GM23338 (cell line): ENCODE results near the gene DNAJC6. TPM values are rescaled to one million over a fixed set of nuclear protein-coding genes. Genes with fewer than 3 reads are reported as not detected.

Experiments
- ATAC-seq: fragments of 200-7000 bp; cut with Tn5 transposase; 3 replicates; pipeline ENCODE4 v1.9.1; 2020
- DNase-seq: peaks from one replicate; pipeline ENCODE4 v3.0.0-alpha.2; 2015; ENCODE audit warnings: low spot score
- H2AFZ ChIP-seq: fragments of 200-600 bp; sonication (generic); 2 replicates; pipeline ENCODE4 v1.8.0; 2016; ENCODE audit warnings: antibody characterized with exemption, mild to moderate bottlenecking, moderate library complexity
- H3F3A ChIP-seq: fragments of 200-600 bp; sonication (generic); replicated peaks from 2 replicates; pipeline ENCODE4 v1.8.0; 2017; ENCODE audit warnings: antibody characterized with exemption, mixed run types, low read depth
- H3K27ac ChIP-seq: fragments of 200-600 bp; sonication (generic); 2 replicates; pipeline ENCODE4 v1.6.1; 2016; ENCODE audit warnings: low read depth
- H3K27me3 ChIP-seq: fragments of 200-600 bp; sonication (generic); 2 replicates; pipeline ENCODE4 v1.8.0; 2016; ENCODE audit warnings: mild to moderate bottlenecking, mixed run types, moderate library complexity; ENCODE audit not compliant: insufficient read depth
- H3K36me3 ChIP-seq: fragments of 200-600 bp; sonication (generic); 2 replicates; pipeline ENCODE4 v1.8.0; 2016; ENCODE audit warnings: mild to moderate bottlenecking; ENCODE audit not compliant: insufficient read depth
- H3K4me1 ChIP-seq: fragments of 200-600 bp; sonication (generic); 2 replicates; pipeline ENCODE4 v1.8.0; 2016; ENCODE audit warnings: mild to moderate bottlenecking, moderate library complexity; ENCODE audit not compliant: insufficient read depth
- H3K4me2 ChIP-seq: fragments of 200-600 bp; sonication (generic); 2 replicates; pipeline ENCODE4 v1.7.1; 2017; ENCODE audit warnings: mixed run types
- H3K4me3 ChIP-seq: fragments of 200-600 bp; sonication (generic); 2 replicates; pipeline ENCODE4 v1.6.1; 2016; ENCODE audit warnings: mixed run types
- H3K79me2 ChIP-seq: fragments of 200-600 bp; sonication (generic); replicated peaks from 2 replicates; pipeline ENCODE4 v1.8.0; 2017; ENCODE audit warnings: mild to moderate bottlenecking; ENCODE audit not compliant: insufficient read depth
- H3K9me2 ChIP-seq: fragments of 200-600 bp; sonication (generic); 2 replicates; pipeline ENCODE4 v1.8.0; 2017; ENCODE audit not compliant: insufficient read depth
- H4K20me1 ChIP-seq: fragments of 200-600 bp; sonication (generic); replicated peaks from 2 replicates; pipeline ENCODE4 v1.8.0; 2017; ENCODE audit warnings: mild to moderate bottlenecking; ENCODE audit not compliant: insufficient read depth
- H3K27ac Mint-ChIP-seq: 2 replicates; pipeline ENCODE4 v1.8.0; 2020; ENCODE audit warnings: inconsistent platforms, mild to moderate bottlenecking, moderate library complexity, mixed read lengths
- H3K27me3 Mint-ChIP-seq: 3 replicates; pipeline ENCODE4 v1.8.0; 2022; ENCODE audit warnings: low read depth, mild to moderate bottlenecking, moderate library complexity, mixed read lengths, inconsistent platforms; ENCODE audit not compliant: insufficient read depth, poor library complexity
- H3K36me3 Mint-ChIP-seq: 3 replicates; pipeline ENCODE4 v1.8.0; 2021; ENCODE audit warnings: low read depth, mild to moderate bottlenecking, inconsistent platforms, moderate library complexity, mixed read lengths
- H3K4me1 Mint-ChIP-seq: 3 replicates; pipeline ENCODE4 v1.8.0; 2020; ENCODE audit warnings: mild to moderate bottlenecking, inconsistent platforms, mixed read lengths
- H3K4me3 Mint-ChIP-seq: 3 replicates; pipeline ENCODE4 v1.8.0; 2021; ENCODE audit warnings: moderate library complexity, mild to moderate bottlenecking, inconsistent platforms, mixed read lengths
- H3K9me3 Mint-ChIP-seq: 3 replicates; pipeline ENCODE4 v1.8.0; 2020; ENCODE audit warnings: moderate library complexity, mild to moderate bottlenecking, inconsistent platforms, mixed read lengths
- CREB1 ChIP-seq: fragments of 250-450 bp; sonication (Bioruptor Pico); IDR thresholded peaks from 2 replicates; pipeline ENCODE4 v1.5.0; 2020; ENCODE audit warnings: low read depth, mild to moderate bottlenecking, moderate library complexity
- CTCF ChIP-seq, 2 experiments: fragments of 200-600 bp in 1 of 2; sonication (generic) in 1 of 2; conservative IDR thresholded peaks; 2 replicates each; pipeline versions ENCODE4 v1.5.1 to v1.6.1; 2016 to 2017; ENCODE audit warnings: antibody characterized with exemption in 2 of 2, low read depth in 2 of 2, mild to moderate bottlenecking in 2 of 2, moderate library complexity in 1 of 2
- ETS1 ChIP-seq: IDR thresholded peaks from 2 replicates; pipeline ENCODE4 v1.6.1; 2016; ENCODE audit warnings: antibody characterized with exemption
- EZH2 ChIP-seq: fragments of 200-600 bp; sonication (generic); IDR thresholded peaks from one replicate; pipeline ENCODE4 v1.8.0; 2017; ENCODE audit warnings: antibody characterized with exemption, mild to moderate bottlenecking, low read depth; ENCODE audit not compliant: unreplicated experiment
- EZH2phosphoT487 ChIP-seq: fragments of 200-600 bp; sonication (generic); IDR thresholded peaks from one replicate; pipeline ENCODE4 v1.8.1; 2018; ENCODE audit warnings: antibody characterized with exemption; ENCODE audit not compliant: unreplicated experiment
- JUNB ChIP-seq: IDR thresholded peaks from one replicate; pipeline ENCODE4 v1.6.1; 2016; ENCODE audit warnings: antibody characterized with exemption; ENCODE audit not compliant: unreplicated experiment
- NANOG ChIP-seq: IDR thresholded peaks from 2 replicates; pipeline ENCODE4 v1.6.1; 2016; ENCODE audit warnings: antibody characterized with exemption, borderline replicate concordance
- REST ChIP-seq: IDR thresholded peaks from one replicate; pipeline ENCODE4 v1.6.1; 2018; ENCODE audit warnings: antibody characterized with exemption; ENCODE audit not compliant: unreplicated experiment
- STAT1 ChIP-seq: IDR thresholded peaks from one replicate; pipeline ENCODE4 v1.6.1; 2016; ENCODE audit warnings: antibody characterized with exemption; ENCODE audit not compliant: unreplicated experiment
- ZNF114 ChIP-seq: fragments of 250-450 bp; sonication (Bioruptor Pico); IDR thresholded peaks from 2 replicates; pipeline ENCODE4 v1.5.0; 2020; ENCODE audit warnings: mild to moderate bottlenecking, moderate library complexity
- polyA plus RNA-seq: library from polyadenylated mRNA; unstranded; fragments of >200 nt; fragmentation: Nextera tagmentation; extraction: Ambion mirVana; gene quantifications from 2 replicates; pipeline ENCODE4 v1.2.1, GENCODE V29; 2016
- total RNA-seq: library from RNA; depleted of rRNA; stranded (reverse); fragments of >200 nt; shearing (Covaris generic); gene quantifications from 2 replicates; pipeline ENCODE4 v1.2.3, GENCODE V29; 2014

Gene DNAJC6
- total and polyA plus RNA-seq, 2 experiments from 2014 or later, result 2.4 to 7.4 TPM

GRCh38 chr1:65440322-65440900 lies 131.1 kb downstream of the DNAJC6 start:
- no peak overlapping the region for H3K27ac Mint-ChIP-seq
- no peaks in the 10 kb centered on the region for H3F3A ChIP-seq
- H3K4me3 Mint-ChIP-seq, result no peak overlapping the region
- H3K27ac ChIP-seq, result no peak overlapping the region
- peaks cover 38% of the 10 kb centered on the region for H3K4me1 Mint-ChIP-seq
- ATAC-seq (no peak), DNase-seq (no peak)
- H3K9me2 ChIP-seq, result no peaks in the 10 kb centered on the region
- H2AFZ ChIP-seq, result no peak overlapping the region
- no peak overlapping the region for H3K4me3 ChIP-seq
- no peaks in the 10 kb centered on the region for H3K27me3 ChIP-seq
- no peaks in the 10 kb centered on the region for H3K36me3 ChIP-seq
- peaks cover 2% of the 10 kb centered on the region for H3K27me3 Mint-ChIP-seq
- H4K20me1 ChIP-seq, result no peaks in the 10 kb centered on the region
- peaks cover 24% of the 10 kb centered on the region for H3K4me1 ChIP-seq
- H3K79me2 ChIP-seq, result no peaks in the 10 kb centered on the region
- no peak for TF ChIP-seq CREB1
- peaks cover 19% of the 10 kb centered on the region for H3K9me3 Mint-ChIP-seq
- H3K36me3 Mint-ChIP-seq, result peaks cover 17% of the 10 kb centered on the region; the same call in 2 of the 3 replicates
- H3K4me2 ChIP-seq, result no peak overlapping the region

- H3K4me3 ChIP-seq, result no peak overlapping the region
- DNase-seq (no peak), ATAC-seq (no peak)
- H3K36me3 Mint-ChIP-seq, result peaks cover 17% of the 10 kb centered on the region; the same call in 2 of the 3 replicates
- H3K4me3 Mint-ChIP-seq, result no peak overlapping the region
- no peak overlapping the region for H2AFZ ChIP-seq
- peaks cover 24% of the 10 kb centered on the region for H3K4me1 ChIP-seq
- no peak overlapping the region; the same call in 1 of the 2 replicates for H3K4me2 ChIP-seq
- peaks cover 19% of the 10 kb centered on the region for H3K9me3 Mint-ChIP-seq
- no peaks in the 10 kb centered on the region for H4K20me1 ChIP-seq
- H3K27me3 Mint-ChIP-seq, result peaks cover 2% of the 10 kb centered on the region
- no peak overlapping the region for H3K27ac Mint-ChIP-seq
- no peaks in the 10 kb centered on the region for H3K36me3 ChIP-seq
- no peaks in the 10 kb centered on the region for H3F3A ChIP-seq
- H3K79me2 ChIP-seq, result no peaks in the 10 kb centered on the region
- no peaks in the 10 kb centered on the region for H3K9me2 ChIP-seq
- peaks cover 38% of the 10 kb centered on the region for H3K4me1 Mint-ChIP-seq
- no peaks in the 10 kb centered on the region for H3K27me3 ChIP-seq
- H3K27ac ChIP-seq, result no peak overlapping the region
- no peak for TF ChIP-seq REST
- TF ChIP-seq JUNB, result no peak
- TF ChIP-seq NANOG, result no peak
- TF ChIP-seq STAT1, result no peak
- no peak for TF ChIP-seq ZNF114 (CRISPR knock-in tag)
- TF ChIP-seq ETS1, result no peak
- TF ChIP-seq EZH2, result no peak
- TF ChIP-seq CREB1, result no peak
- TF ChIP-seq EZH2phosphoT487, result no peak
- TF ChIP-seq CTCF (conservative IDR thresholded peaks at IDR 0.05; ENCODE audit: low read depth in 2 of 2), result no peak
These were observed 131.6 kb downstream of the DNAJC6 start for GRCh38 chr1:65440915-65441314.
